NCI-H1436 treated with DMSO at 0.1 percent for 48 hours (cell line): ENCODE measurements around the gene RTL10.

ENCODE experiments used
- DNase-seq: peaks from one replicate; lab custom pipeline; 2025; lab: John Stamatoyannopoulos, UW

The RTL10 gene

DNA sequence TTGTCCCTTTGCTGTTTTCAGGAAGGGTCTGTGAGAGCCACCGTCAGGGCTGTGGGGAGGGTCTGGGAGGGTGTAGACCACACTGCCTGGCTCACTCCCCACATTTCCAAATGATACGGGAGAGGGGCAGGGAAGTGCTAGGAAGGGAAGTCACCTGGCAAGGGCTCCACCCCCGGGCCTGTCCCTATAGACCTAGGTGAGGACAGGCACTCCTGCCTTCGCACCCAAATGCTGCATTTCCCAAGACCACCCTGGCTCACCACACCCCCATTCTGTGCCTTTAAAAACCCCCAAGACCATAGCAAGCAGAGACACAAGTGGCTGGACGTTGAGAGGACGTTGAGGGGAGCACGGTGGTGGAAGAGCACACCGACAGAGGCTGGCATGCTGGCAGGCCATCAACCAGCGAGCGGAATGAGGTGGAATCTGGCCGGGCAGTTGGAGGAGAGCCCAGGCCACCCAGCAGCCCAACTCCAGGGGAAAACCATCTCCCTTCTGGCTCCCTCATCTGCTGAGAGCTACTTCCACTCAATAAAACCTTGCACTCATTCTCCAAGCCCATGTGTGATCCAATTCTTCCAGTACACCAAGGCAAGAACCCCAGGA lies 45.7 kb downstream of the RTL10 start:
- DNase-seq: no peak

DNA sequence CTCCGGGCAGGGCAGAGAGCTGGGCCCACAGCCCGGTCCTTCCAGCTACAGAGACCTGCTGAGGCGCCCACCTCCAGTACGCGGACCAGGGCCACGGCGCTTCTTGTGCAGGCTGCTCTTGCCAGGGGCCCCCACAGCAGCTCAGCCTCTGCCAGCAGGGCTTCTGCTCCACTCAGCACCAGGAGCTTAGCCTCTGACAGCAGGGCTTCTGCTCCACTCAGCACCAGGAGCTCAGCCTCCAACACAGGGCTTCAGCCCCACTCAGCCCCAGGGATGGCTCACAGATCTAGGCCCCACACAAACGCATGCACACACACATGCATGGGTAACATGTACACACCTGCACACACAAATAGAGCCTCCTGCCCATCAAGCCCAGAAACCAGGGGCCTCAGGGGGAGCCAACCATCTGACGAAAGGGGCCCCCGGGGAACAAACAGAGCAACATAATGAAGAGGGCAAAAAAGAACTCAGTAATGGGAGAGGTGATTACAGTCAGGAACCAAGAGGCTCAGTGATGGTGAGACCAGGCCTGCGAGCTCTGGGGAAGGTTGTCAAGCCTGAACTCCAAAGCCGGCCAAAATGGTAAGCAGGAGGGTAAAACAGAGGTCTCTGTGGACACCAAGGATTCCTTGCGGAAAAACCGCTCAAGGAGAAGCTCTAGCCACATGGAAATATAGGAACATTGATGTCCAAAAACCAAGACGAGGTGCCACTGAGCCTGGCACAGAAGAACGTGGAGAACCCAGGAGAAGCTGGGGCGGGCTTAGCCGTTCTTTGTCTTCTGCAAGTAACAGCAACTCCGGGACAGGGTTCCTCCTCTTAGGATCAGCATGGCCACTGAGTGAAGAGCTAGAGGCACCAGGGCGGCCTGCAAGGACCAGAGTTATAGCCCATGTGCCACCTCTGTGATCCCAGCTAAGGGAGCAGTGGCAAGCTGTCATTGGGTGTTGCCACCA lies 46.5 kb downstream of the RTL10 start:
- DNase-seq: no peak

DNA sequence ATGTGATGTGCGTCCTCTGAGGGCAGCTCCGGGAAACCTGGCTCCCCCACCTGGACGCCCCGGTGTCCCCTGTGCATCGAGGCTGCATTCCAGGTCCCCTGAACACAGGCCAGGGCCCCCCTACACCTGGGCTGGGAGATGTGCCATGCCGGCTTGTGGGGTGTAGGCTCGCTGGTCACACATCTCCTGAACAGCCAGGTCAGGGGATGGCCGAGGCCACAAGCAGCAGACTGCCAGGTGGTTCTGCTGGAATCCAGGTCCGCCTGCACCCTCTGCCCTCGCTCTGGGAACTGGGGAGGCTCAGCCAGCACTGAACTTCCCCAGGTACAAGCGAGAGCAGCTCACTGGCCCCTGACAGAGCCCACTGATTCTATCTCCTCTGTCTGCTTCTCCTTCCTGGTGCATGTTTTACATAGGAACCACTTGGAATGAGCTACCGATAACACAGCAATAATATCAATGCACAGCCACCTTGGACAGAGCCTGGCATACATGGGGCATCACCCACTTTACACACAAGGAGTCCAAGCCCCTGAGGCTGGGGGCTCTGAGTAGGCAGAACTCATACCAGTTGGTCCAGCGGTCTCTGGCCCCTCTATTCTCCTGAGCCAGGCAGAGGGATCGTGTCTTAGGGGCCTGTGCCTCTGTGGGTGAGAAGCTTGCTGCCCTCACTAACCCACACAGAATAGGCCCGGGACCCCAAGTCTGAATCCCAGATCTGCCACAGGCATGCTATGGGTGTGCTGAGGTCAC lies 47.3 kb downstream of the RTL10 start:
- DNase-seq: no peak

DNA sequence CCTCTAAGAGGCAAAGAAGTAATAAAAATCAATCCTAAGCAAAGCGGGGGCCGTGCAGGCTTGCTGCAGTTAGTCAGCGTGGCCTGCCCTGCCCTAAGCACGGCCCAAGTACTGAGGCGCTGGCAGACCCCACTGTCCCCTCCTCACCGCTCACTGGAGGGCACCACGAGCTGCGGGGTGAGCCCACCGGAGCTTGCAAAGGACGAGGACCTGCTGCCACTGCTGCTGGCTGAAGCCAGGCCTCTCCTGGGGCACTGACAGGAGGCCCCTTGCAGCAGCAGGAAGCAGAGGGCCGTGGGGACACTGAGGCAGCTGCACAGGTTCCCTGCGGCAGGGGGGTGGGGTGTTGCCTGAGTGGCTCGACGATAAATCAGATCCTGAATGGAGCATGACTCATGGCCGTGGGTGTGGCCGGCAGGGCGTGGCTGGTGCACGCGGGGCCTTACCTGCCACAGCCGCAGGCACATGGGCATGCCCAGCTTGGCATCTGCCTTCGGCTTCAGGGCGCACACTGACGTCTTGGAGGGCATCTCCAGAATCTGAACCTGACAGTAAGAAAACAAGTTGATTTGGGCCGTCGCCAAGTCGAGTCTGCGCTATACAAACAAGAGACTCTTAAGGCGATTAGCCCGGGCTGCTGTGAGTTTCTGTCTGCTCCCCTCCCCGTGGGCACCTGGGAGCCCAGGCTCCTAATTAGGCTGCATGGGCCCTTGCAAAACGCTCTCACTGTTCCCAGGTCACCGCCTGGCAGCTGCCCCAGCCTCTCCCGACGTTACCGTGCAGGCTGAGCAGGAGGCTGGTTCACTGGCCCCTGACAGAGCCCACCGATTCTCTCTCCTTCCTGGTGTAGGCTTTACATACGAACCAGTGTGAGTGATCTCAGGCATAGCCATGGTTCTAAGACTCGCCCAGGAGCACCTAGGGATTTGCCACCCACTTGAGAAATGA lies 48.2 kb downstream of the RTL10 start:
- no peak for DNase-seq

DNA sequence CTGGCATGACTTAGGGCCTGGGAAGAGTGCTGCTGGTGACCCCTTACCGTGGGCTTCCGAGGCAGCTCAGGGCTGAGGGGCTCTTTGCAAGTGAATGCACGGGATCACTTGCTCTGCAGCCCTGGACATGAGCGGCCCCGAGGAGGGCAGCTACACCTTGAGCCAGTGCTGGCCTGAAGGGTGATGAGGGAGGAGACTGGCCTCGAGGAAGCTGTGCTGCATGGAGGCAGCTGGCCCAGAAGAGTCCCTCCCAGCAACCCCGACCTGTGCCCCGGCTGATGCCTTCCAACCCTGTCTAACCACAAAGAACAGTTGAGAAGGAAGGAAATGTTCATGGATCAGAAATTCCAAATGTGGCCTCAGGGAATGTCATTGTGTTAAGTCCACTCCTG lies 48.9 kb downstream of the RTL10 start:
- DNase-seq: no peak
